Stimulated activated CD4-positive, alpha-beta T cell treated with anti-CD3 and anti-CD28 coated beads, Interleukin-1b, Interleukin-23, amount 100 ng/mL, for 48 hours (primary cell): ENCODE results near the gene KANSL2.
"Not testable (repeated sequence)": the region's sequence is repeated elsewhere in the genome, so short reads cannot be mapped to it uniquely, and the experiment has no call there.

ENCODE experiments used
- DNase-seq: peaks from one replicate; pipeline ENCODE4 v3.0.0-alpha.2; 2020

The KANSL2 gene

GRCh38 chr12:48681710-48682532, at the start of gene KANSL2:
KANSL2 (minus strand) TSS chr12:48682238; CDS start chr12:48681632, 606 bp downstream.
- peak; percentile 99 for DNase-seq

- no peak for DNase-seq
Observed at GRCh38 chr12:48728807-48729206, 46.8 kb upstream of the KANSL2 start.

GRCh38 chr12:48720737-48721136, 38.7 kb upstream of the KANSL2 start:
- not testable (repeated sequence) for DNase-seq

- not testable (repeated sequence) for DNase-seq
Observed at GRCh38 chr12:48720171-48720570, 38.1 kb upstream of the KANSL2 start.

- not testable (repeated sequence) for DNase-seq
Observed at GRCh38 chr12:48719002-48719401, 37.0 kb upstream of the KANSL2 start.

GRCh38 chr12:48717252-48717695, 35.2 kb upstream of the KANSL2 start:
- DNase-seq, result no peak

GRCh38 chr12:48716493-48717251, 34.6 kb upstream of the KANSL2 start, which contains the start of gene CCNT1:
CCNT1 (minus strand) TSS chr12:48716707; CDS start chr12:48716675, 32 bp downstream.
- peak; percentile 100 for DNase-seq

GRCh38 chr12:48716168-48716492, 34.1 kb upstream of the KANSL2 start:
- DNase-seq, result no peak

- no peak for DNase-seq
Observed at GRCh38 chr12:48712209-48712608, 30.2 kb upstream of the KANSL2 start.

GRCh38 chr12:48698822-48699221, 16.8 kb upstream of the KANSL2 start:
- not testable (repeated sequence) for DNase-seq

- no peak for DNase-seq
Observed at GRCh38 chr12:48696626-48697025, 14.6 kb upstream of the KANSL2 start.

- DNase-seq, result no peak
Observed at GRCh38 chr12:48695859-48696258, 13.8 kb upstream of the KANSL2 start.

- DNase-seq, result no peak
Observed at GRCh38 chr12:48694038-48694437, 12.0 kb upstream of the KANSL2 start.

- no peak for DNase-seq
Observed at GRCh38 chr12:48693572-48693971, 11.5 kb upstream of the KANSL2 start.

- DNase-seq, result no peak
Observed at GRCh38 chr12:48691826-48692487, 9.9 kb upstream of the KANSL2 start.

- DNase-seq, result no peak
Observed at GRCh38 chr12:48690990-48691389, 9.0 kb upstream of the KANSL2 start.

GRCh38 chr12:48690436-48690835, 8.4 kb upstream of the KANSL2 start:
- DNase-seq, result no peak

GRCh38 chr12:48688836-48689235, 6.8 kb upstream of the KANSL2 start:
- DNase-seq, result no peak

GRCh38 chr12:48687592-48687991, 5.6 kb upstream of the KANSL2 start:
- no peak for DNase-seq

GRCh38 chr12:48686615-48687334, 4.7 kb upstream of the KANSL2 start:
- DNase-seq, result no peak

GRCh38 chr12:48686037-48686595, 4.1 kb upstream of the KANSL2 start:
- DNase-seq, result no peak

GRCh38 chr12:48683534-48683933, 1.5 kb upstream of the KANSL2 start:
- no peak for DNase-seq
